ENCODE data around the gene ZXDC. TPM values are rescaled to one million over a fixed set of nuclear protein-coding genes. Genes with fewer than 3 reads are reported as not detected.

Gene ZXDC
- total RNA-seq, 1 donor from 2014 or later = 28.6 TPM

DNA sequence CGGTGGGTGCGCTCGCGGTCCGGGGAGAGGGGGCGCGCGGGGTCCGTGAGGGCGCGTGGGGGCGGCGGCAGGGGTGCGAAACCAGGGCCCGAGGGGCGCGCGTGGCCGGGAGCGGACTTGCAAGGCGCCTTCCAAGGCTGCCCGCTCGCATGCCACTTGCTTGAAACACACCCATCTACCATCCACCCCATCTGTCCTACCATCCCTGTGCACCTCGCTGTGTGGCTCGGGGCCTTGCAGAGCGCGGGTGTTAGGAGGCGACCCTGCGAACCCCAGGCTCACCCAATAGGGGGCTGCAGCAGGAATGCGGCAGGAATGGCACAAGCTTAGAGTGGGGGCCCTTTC lies 80.7 kb downstream of the ZXDC start:
- DNase-seq (ENCODE audit: low spot score) = no peak

DNA sequence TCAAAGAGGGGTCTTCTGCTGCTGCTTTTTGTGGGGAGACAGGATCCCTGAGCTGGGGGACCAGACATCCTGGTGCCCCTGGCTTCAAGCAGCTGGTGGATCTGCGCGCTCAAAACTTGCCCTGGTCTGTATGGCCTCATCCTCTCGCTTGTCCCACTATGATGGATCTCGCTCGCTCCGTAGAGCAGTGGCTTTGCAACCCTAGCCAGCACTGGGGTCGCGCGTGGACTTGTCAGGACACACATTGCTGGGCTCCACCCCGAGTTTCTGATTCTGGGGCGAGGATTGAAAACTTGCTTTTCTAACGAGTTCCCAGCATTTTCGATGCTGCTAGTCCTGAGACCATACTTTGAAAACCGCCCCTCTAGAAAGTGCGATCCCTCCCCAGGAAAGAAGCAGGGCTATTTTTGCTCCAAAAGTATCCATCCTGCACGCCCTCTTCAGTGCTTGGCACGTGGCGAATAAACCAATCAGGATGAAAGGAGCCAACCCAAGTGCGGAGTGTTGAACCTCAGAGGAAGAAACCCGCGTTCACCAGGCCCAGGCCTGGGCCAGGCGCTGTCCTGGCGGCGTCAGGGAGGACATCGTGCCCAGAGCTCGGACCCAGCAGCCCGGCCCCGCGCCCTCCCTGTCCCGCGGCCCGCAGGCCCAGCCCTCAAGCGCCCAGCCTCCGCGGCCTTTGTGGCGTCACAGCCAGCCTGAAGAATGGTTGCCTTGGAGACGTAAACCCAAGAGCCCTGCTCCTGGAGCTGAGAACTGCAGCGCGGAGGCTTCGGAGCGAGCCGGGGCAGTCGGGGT lies 81.3 kb downstream of the ZXDC start, which contains the start of gene CFAP100:
CFAP100 (plus strand) TSS at position 731 of the 798 bp plus-strand sequence. CDS start 1,092 bp downstream, outside the sequence.
- DNase-seq (ENCODE audit: low spot score) = peak; percentile 75

DNA sequence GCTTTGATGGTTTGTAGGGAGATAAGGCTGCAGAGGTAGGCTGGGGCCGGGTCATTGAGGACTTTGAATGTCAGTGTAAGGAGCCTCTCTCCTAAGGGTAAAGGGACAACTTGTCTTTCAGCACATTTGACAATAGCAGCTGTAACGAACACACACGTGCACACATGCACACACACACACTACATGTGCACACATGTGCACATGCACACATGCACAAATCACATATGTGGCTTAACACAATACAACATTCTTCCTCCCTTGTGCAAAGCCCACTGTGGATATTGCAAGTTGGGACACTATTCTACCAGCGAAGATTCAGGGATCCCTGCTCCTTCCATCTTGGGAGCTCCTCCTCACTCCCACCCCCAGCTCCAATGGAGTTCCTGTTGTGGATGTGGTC lies 82.1 kb downstream of the ZXDC start:
- no peak for DNase-seq (ENCODE audit: low spot score)

DNA sequence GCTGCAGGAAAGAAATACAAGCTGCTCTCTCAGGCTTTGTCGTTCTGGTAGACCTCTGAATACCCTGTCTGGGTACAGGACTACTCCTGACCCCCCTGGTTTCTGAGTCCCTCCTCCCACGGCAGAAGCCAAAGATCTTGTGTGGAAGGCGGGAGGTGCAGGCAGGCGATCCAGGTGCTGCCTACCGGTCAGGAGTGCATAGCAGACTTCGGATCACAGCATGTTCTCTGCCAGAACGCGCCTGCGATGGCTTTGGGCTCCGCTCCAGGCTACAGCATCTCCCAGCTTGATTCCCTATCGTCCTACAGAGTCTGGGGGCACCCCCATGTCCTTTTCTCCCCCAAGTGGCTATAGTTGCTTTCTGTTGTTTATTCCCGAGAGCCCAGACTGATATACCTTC lies 83.4 kb downstream of the ZXDC start:
- no peak for DNase-seq (ENCODE audit: low spot score)

DNA sequence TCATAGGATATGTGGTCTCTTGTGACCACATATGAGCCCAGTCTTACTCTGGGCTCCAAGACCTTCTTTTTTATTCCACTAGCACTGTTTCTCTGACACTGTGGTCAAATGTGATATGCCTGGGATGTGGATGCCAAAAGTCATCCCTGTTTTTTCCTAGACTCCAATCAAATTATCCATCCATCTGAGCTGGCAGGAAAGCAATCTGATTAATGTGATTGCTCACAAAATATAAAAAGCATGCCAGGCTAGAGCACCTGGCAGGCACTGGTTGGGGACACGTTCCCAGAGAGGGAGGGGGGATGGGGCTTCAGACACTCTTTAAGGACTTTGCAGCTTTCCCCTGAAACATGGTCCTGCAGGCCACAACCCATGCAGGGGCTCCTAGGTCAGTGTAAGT lies 84.1 kb downstream of the ZXDC start:
- no peak for DNase-seq (ENCODE audit: low spot score)

DNA sequence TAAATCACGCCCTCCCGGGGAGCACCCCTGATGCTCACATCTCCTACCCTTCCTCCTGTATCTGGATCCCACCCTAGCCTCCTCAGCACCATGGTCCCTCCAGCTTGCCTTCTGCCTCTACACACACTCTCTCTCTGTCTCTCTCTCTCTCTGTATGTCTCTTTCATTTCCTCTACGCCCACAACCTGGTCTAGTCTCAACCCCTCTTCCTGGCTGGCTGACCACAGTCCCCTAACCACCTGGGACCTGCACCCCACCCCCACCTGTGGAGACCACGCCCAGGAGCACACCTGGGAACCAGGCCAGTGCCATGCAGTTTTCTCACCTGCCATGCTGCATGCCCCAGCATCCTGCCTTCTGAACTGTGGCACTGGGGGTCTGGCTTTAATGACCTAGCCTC lies 84.9 kb downstream of the ZXDC start:
- DNase-seq (ENCODE audit: low spot score) = no peak

DNA sequence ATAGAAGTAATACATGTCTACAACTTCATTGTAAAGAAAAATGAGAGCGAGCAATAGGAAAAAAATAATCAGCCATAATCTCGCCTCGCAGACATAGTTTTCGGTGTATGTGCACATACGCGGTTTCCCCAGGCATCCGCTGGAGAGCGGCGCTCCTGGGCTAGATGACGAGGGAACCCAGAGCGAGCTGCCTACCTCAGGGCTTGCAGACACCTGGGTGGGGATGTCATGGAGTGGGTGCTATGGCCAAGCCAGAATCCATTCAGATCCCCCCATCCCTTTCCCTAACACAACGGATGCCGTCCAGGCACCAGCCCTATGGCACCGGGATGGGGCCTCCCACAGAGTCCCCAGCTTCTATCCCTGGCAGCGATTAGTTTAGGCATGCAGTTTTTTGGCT lies 85.5 kb downstream of the ZXDC start:
- no peak for DNase-seq (ENCODE audit: low spot score)

DNA sequence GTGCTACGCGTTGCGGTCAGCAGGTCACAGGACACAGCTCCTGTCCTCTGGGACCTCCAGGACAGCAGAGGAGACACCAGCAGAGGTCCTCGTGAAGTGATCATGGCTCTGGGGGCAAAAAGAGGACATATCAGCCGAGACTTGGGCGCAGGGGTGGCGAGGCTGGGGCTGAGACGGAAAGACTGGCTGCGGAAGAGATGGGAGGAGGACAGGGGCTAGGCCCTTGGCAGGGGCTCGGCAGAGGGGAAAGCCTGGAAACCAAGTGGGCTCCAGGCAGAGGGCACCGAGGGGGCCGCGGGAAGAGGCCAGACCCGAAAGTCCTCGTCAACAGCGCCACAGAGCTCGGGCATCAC lies 85.9 kb downstream of the ZXDC start:
- no peak for DNase-seq (ENCODE audit: low spot score)

DNA sequence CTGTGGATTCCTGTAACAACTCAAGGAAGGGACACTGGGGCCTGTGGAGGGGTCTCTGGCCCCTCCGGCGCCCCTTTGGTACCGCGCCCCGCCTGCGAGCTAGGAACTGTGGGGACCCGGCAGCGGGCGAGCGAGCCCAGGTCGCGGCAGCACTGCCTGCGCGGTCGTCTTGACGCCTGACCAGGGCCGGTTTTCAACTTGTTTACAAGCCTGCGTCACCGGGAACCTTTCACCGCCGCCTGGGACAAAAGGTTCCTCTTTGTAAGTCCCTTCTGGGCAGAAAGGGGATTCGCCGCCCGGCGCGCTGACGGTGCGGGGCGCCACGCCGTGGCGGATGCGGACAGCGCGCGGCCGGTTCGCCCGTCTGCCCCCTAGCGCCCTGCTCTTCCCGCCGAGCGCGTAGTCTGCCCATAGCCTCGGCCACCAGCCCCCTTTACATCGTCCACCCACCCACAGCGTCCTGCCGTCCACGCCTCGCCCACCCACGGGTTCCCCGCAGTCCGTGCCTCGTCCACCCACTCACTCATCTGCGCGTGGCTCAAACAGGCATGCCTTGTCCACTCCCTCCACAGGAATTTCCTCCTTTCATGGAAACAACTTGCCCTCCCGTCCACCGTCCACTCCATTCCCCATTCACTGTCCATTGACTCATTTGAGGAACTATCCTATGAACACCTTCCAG lies 86.4 kb downstream of the ZXDC start:
- DNase-seq (ENCODE audit: low spot score) = peak; percentile 78

Other genes starting within 250 kb of the ZXDC start
- 1.7 TPM for gene KLF15, start 118.5 kb downstream of the ZXDC start, total RNA-seq (ENCODE audit: insufficient read depth, low replicate concordance)
- gene CFAP100, start 81.0 kb downstream of the ZXDC start, total RNA-seq (ENCODE audit: insufficient read depth, low replicate concordance) = 3.4 TPM
- gene UROC1, start 41.9 kb upstream of the ZXDC start, total RNA-seq (ENCODE audit: insufficient read depth, low replicate concordance) = 0.48 TPM
- not detected for gene CHST13, start 48.3 kb upstream of the ZXDC start, total RNA-seq (ENCODE audit: insufficient read depth, low replicate concordance)
- 1.7 TPM for gene C3orf22, start 83.0 kb upstream of the ZXDC start, total RNA-seq (ENCODE audit: insufficient read depth, low replicate concordance)
- 19.3 TPM for gene TXNRD3, start 179.2 kb upstream of the ZXDC start, total RNA-seq (ENCODE audit: insufficient read depth, low replicate concordance)
- gene CHCHD6, start 228.3 kb upstream of the ZXDC start, total RNA-seq (ENCODE audit: insufficient read depth, low replicate concordance) = 11.8 TPM

Measured in umbilical cord (tissue), 2 donors.